IPS-18a (cell line): Measurements from ENCODE around the gene PTPRT.

Experiments used
- H3K27ac ChIP-seq: one replicate; pipeline ENCODE4 v1.5.1; 2013; ENCODE audit warnings: low read length
- H3K27me3 ChIP-seq: one replicate; pipeline ENCODE4 v1.6.1; 2013; ENCODE audit warnings: mild to moderate bottlenecking, low read length; ENCODE audit not compliant: control insufficient read depth, insufficient read depth
- H3K36me3 ChIP-seq: one replicate; pipeline ENCODE4 v1.6.1; 2013; ENCODE audit warnings: low read depth, low read length; ENCODE audit not compliant: control insufficient read depth
- H3K4me1 ChIP-seq: one replicate; pipeline ENCODE4 v1.6.1; 2013; ENCODE audit warnings: low read depth, low read length; ENCODE audit not compliant: control insufficient read depth
- H3K4me3 ChIP-seq: one replicate; pipeline ENCODE4 v1.5.1; 2013; ENCODE audit warnings: low read length
- H3K9ac ChIP-seq: one replicate; pipeline ENCODE4 v1.6.1; 2013; ENCODE audit warnings: mild to moderate bottlenecking, low read length, moderate library complexity
- H3K9me3 ChIP-seq: one replicate; pipeline ENCODE4 v1.6.1; 2013; ENCODE audit warnings: low read depth, low read length; ENCODE audit not compliant: control insufficient read depth

Gene PTPRT

GRCh38 chr20:42041000-42041565, 1148.6 kb downstream of the PTPRT start:
- Histone ChIP-seq H3K4me1 (no peaks in the 10 kb centered on the region), H3K4me3 (no peak overlapping the region), H3K27me3 (no peaks in the 10 kb centered on the region), H3K27ac (no peak overlapping the region), H3K36me3 (no peaks in the 10 kb centered on the region), H3K9ac (no peak overlapping the region), H3K9me3 (no peaks in the 10 kb centered on the region)

- H3K27me3 ChIP-seq = no peaks in the 10 kb centered on the region
- H3K4me1 ChIP-seq = no peaks in the 10 kb centered on the region
- no peaks in the 10 kb centered on the region for H3K9me3 ChIP-seq
- H3K4me3 ChIP-seq = no peak overlapping the region
- H3K27ac ChIP-seq = no peak overlapping the region
- H3K36me3 ChIP-seq = no peaks in the 10 kb centered on the region
- no peak overlapping the region for H3K9ac ChIP-seq
These were observed 1161.9 kb downstream of the PTPRT start for GRCh38 chr20:42027746-42028268.

GRCh38 chr20:42026599-42026998, 1163.1 kb downstream of the PTPRT start:
- H3K4me1 ChIP-seq = no peaks in the 10 kb centered on the region
- no peak overlapping the region for H3K4me3 ChIP-seq
- H3K36me3 ChIP-seq = no peaks in the 10 kb centered on the region
- H3K27me3 ChIP-seq = no peaks in the 10 kb centered on the region
- no peak overlapping the region for H3K27ac ChIP-seq
- no peaks in the 10 kb centered on the region for H3K9me3 ChIP-seq
- H3K9ac ChIP-seq = no peak overlapping the region

GRCh38 chr20:42024653-42025052, 1165.1 kb downstream of the PTPRT start:
- H3K9me3 ChIP-seq = no peaks in the 10 kb centered on the region
- H3K27ac ChIP-seq = no peak overlapping the region
- no peak overlapping the region for H3K9ac ChIP-seq
- H3K36me3 ChIP-seq = no peaks in the 10 kb centered on the region
- H3K4me1 ChIP-seq = no peaks in the 10 kb centered on the region
- no peak overlapping the region for H3K4me3 ChIP-seq
- no peaks in the 10 kb centered on the region for H3K27me3 ChIP-seq
